ENCODE data around the gene ADRB1. TPM values are rescaled to one million over a fixed set of nuclear protein-coding genes. Genes with fewer than 3 reads are reported as not detected.

ADRB1 gene
- total RNA-seq, 1 experiment from 2014 or later = 1.3 TPM

Other genes starting within 250 kb of the ADRB1 start
- 10.6 and 14.6 TPM in 2 replicates for gene DCLRE1A, start 189.8 kb upstream of the ADRB1 start, total RNA-seq (2014; rRNA removed; shearing (Covaris generic))
- 16.1 and 25.0 TPM in 2 replicates for gene NHLRC2, start 189.2 kb upstream of the ADRB1 start, total RNA-seq (2014; rRNA removed; shearing (Covaris generic))
- 7.7 and 11.9 TPM in 2 replicates for gene CCDC186, start 130.3 kb downstream of the ADRB1 start, total RNA-seq (2014; rRNA removed; shearing (Covaris generic))
- gene TDRD1, start 135.5 kb downstream of the ADRB1 start, total RNA-seq (2014; rRNA removed; shearing (Covaris generic)) = not detected in 2 replicates
- gene VWA2, start 195.4 kb downstream of the ADRB1 start, total RNA-seq (2014; rRNA removed; shearing (Covaris generic)) = not detected in 2 replicates

Data from SJSA1 (cell line).